ENCODE measurements around the gene EFNA3.

The EFNA3 gene

GRCh38 chr1:155049651-155050559, 28.7 kb upstream of the EFNA3 start:
- DNase-seq = no peak

- DNase-seq = peak; percentile 82 to 84
Observed at GRCh38 chr1:155050560-155051341, 27.9 kb upstream of the EFNA3 start, which contains the start of gene ADAM15. Gene ADAM15, plus strand, starts transcription at chr1:155051316. Its CDS starts 71 bp downstream, at chr1:155051387.

GRCh38 chr1:155051342-155051776, 27.3 kb upstream of the EFNA3 start:
- no peak for DNase-seq

GRCh38 chr1:155051777-155052398, 26.7 kb upstream of the EFNA3 start:
- DNase-seq = peak in 1 of 2 donors; percentile 34

- DNase-seq = no peak
Observed at GRCh38 chr1:155052439-155053395, 25.9 kb upstream of the EFNA3 start.

- DNase-seq = no peak
Observed at GRCh38 chr1:155053531-155054105, 25.0 kb upstream of the EFNA3 start.

- no peak for DNase-seq
Observed at GRCh38 chr1:155057104-155057503, 21.5 kb upstream of the EFNA3 start.

- DNase-seq = no peak
Observed at GRCh38 chr1:155057788-155058211, 20.8 kb upstream of the EFNA3 start.

- DNase-seq = no peak
Observed at GRCh38 chr1:155060736-155061135, 17.9 kb upstream of the EFNA3 start.

GRCh38 chr1:155061381-155062150, 17.1 kb upstream of the EFNA3 start:
- peak; percentile 98 to 100 for DNase-seq

- no peak for DNase-seq
Observed at GRCh38 chr1:155062151-155062686, 16.4 kb upstream of the EFNA3 start.

- DNase-seq = peak; percentile 86 to 88
Observed at GRCh38 chr1:155062702-155063411, 15.8 kb upstream of the EFNA3 start.

- DNase-seq = peak; percentile 69 to 76
Observed at GRCh38 chr1:155063550-155064110, 15.0 kb upstream of the EFNA3 start, which contains the start of gene EFNA4. Gene EFNA4, plus strand, starts transcription at chr1:155063740. Its CDS starts 84 bp downstream, at chr1:155063824.

GRCh38 chr1:155064111-155064831, 14.4 kb upstream of the EFNA3 start:
- DNase-seq = no peak

- DNase-seq = no peak
Observed at GRCh38 chr1:155064832-155065429, 13.7 kb upstream of the EFNA3 start.

- no peak for DNase-seq
Observed at GRCh38 chr1:155066777-155067176, 11.9 kb upstream of the EFNA3 start.

- DNase-seq = no peak
Observed at GRCh38 chr1:155068599-155068998, 10.0 kb upstream of the EFNA3 start.

- DNase-seq = no peak
Observed at GRCh38 chr1:155069551-155070157, 9.0 kb upstream of the EFNA3 start.
